HG03064 (cell line): Measurements from ENCODE around the gene SRSF2.
"Not testable (repeated sequence)": the region's sequence is repeated elsewhere in the genome, so short reads cannot be mapped to it uniquely, and the experiment has no call there.

Experiments
- ATAC-seq: cut with Tn5 transposase; IDR thresholded peaks from one replicate; pipeline ENCODE4 v1.9.1; 2021; ENCODE audit warnings: low read depth; ENCODE audit not compliant: unreplicated experiment

SRSF2 gene

DNA sequence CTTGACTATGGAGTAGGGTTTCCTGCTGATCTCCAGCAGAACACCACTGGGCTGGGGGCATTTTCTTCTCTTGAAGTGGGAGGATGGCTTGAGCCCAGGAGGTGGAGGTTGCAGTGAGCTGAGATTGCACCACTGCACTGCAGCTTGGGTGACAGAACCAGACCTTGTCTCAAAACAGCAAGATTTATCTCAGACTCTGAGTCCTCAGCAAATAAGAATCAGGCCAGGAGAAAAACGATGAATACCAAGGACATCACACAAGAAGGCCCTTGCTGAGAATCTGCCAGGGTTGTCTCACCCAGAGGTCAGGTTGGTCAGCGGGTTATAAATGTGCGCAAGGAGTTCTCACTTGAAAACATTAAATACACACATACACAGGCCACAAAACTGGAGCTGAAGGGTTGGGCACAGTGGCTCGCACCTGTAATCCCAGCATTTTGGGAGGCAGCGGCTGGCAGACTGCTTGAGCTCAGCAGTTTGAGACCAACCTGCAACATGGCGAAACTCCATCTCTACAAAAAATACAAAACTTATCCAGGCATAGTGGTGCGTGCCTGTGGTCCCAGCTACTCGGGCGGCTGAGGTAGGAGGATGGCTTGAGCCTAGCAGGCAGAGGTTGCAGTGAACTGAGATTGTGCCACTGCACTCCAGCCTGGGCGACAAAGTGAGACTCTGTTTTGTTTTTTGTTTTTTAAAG, 34.0 kb downstream of the SRSF2 start:
- no peak for ATAC-seq

DNA sequence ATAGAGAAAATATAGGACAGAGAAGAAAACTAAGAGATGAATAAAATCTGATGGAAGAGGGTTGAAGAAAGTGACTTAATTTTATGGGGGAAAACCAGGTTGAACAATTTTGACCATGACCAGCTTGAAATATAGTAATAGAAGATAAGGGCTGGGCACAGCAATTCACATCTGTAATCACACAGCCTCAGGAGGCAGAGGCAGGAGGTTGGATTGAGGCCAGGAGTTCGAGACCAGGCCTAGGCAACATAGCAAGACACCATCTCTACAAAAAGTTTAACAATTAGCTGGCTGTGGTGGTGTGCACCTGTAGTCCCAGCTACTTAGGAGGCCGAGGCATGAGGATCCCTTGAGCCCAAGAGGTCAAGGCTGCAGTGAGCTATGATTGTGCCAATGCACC, 35.1 kb downstream of the SRSF2 start:
- no peak for ATAC-seq

DNA sequence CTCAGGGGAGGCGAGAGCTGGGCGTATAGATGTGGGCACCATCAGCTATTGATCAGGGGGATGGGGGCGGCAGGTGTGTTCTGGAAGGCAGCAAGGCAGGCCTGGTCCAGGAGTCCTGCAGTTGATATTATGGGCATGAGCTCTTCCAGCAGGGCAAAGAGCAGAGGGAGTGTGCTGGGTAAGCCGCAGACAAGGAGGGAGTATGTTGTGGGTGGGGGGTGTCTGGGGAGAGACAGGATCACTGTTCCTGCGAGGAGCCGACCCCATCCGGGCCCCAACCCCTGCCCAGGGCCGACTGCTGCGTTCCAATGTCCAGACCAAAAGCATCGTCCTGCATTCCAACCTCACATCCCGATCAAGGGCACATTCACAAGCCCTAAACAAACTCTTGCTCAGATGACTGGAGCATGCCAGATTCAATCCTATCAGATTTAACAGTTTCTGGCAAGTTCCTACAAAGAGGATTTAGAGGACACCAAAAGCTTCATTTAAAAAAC, 35.6 kb downstream of the SRSF2 start:
- ATAC-seq = no peak

DNA sequence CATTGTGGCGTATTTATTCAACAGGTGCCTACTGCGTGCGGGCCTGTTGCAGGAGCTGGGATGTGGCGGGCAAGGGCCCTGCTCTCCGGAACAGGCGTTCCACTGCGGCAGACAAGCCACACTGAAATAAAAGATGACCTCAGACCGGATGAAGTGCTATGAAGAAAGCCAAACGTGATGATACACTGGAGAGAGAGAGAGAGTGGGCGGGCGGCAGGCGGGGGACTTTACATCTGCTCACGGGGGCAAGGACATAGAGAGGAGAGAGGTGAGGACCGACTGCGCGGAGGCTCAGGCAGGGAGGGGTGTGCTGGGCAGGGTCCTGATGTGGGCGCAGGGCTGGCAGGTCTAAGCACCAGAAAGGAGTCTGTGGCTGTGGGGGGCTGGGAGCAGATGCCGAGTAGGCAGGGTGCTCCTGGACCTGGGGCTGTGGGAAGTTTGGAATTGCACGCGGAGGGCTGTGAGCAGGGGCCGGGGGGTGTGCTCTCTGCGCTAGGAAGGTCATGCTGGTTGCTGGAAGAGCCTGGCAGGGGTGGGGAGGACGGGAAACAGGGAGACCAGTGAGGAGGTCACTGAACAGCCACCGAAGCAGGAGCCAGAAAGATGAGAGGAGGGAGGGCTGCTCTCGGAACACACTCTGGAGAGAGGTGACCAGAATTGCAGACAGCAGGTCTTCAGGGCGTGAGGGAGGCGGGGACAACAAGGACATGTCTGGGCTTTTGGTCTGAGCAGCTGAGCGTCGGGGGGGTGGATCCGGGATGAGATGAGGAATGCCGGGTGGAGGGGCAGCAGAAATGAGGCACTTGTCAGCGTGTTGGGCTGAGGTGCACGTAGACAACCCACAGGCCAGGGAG, 36.3 kb downstream of the SRSF2 start:
- ATAC-seq = no peak

DNA sequence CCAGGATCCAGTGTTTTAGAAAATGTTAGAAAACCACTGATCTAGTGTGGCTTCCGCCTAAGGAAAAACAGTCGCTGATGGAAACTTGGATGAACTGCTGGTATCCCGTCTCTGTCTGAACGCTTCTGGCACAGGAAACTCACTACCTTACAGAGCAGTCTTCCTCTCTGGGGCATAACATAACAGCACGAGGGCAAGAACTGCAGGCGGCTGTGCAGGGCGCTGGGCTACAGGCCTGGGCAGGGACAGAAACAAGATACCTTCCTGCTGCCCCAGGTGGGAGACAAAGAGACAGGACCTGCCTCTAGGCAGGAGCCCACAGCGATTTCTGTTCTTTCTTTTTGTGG, 36.9 kb downstream of the SRSF2 start:
- ATAC-seq = no peak

DNA sequence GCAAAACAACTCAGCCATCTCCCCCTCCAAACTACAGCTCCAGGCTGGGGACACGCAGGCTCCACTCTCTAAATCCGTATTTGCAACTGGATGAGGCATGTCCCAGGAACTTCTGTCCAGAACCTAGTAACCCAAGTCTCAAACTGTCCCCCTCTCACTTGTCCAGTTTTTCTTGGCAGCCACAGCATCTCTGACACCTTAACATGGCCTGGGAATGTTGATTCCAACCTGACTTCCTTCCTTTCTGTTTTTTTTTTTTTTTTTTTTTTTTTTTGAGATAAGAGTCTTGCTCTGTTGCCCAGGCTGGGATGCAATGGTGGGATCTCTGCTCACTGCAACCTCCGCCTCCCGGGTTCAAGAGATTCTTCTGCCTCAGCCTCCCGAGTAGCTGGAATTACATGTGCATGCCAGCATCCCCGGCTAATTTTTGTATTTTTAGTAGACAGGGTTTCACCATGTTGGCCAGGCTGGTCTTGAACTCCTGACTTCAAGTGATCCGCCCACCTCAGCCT, 38.6 kb downstream of the SRSF2 start:
- ATAC-seq = not testable (repeated sequence)

DNA sequence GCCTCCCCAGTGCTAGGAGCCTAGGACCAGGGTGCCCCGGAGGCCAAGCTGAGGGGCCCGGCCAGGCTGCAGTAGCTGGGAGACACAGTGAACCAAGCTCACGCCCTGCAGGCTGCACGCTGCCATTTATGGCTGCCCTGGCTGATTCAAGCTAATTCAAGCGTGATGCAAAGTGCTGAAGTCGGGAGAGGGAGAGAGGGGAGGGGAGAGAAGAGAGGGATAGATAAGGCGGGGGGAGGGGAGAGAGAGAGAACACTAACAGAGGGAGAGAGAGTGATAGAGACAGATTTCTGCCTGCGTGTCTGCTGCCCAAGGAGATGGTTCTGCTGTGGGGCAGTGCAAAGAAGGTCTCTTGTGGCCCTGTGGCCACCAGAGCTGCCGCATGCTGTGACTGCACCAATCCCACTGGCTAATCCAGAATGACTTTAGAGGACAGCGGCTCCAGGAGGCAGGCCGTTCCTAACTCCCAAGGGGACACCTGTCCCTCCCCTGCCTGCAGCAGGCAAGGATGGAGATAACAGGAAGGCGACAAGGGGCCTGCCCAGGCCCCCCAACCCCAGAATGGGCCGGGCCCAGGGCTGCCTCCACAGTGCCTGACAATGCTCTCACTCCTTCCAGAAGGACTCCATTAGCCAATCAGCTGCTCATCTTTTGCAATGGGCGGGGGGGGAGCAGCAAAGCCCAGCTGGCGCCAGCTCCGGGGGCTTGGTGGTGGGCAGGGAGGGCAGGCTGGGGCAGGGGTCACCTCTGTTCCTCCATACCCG, 39.2 kb downstream of the SRSF2 start:
- no peak for ATAC-seq

DNA sequence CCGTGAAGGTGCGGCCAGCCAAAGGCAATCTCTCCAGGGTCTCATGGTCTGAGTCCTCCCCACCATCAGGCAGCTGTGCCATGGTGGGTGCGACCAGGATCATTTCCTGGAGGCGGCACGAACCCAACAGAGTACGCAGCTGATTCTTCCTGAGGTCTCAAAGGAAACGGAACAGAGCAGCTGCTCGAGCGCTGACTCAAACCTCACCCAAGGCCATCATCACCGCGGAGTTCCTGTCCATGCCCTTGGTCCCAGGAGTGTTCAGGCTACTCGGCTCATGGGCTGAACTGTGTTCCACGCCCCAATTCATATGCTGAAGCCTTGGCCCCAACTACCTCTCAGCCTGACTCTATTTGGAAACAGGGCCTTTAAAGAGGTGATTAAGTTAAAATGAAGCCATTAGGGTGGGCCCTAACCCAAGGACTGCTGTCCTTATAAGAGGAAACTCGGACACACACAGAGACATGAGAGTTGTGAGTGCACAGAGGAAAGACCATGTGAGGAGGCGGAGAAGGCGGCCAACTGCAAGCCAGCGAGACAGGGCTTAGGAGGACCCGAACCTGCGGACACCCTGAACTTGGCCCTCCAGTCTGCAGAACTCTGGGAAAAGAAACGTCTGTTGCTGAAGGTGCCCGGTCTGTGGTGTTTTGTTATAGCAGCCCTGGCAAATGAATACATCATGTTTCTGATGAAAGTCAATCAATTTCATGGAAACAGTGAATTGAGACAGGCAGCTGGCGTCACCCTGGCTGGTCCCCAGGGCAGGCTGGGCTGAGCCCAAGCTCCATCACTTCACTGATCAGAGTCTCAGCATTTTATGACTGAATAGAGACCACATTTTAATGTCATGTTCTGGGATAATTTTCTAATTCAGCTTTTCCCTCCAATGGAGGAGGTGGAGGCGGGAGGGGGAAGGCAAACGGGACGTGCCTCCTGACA, 40.1 kb downstream of the SRSF2 start:
- peak; percentile 88 for ATAC-seq

DNA sequence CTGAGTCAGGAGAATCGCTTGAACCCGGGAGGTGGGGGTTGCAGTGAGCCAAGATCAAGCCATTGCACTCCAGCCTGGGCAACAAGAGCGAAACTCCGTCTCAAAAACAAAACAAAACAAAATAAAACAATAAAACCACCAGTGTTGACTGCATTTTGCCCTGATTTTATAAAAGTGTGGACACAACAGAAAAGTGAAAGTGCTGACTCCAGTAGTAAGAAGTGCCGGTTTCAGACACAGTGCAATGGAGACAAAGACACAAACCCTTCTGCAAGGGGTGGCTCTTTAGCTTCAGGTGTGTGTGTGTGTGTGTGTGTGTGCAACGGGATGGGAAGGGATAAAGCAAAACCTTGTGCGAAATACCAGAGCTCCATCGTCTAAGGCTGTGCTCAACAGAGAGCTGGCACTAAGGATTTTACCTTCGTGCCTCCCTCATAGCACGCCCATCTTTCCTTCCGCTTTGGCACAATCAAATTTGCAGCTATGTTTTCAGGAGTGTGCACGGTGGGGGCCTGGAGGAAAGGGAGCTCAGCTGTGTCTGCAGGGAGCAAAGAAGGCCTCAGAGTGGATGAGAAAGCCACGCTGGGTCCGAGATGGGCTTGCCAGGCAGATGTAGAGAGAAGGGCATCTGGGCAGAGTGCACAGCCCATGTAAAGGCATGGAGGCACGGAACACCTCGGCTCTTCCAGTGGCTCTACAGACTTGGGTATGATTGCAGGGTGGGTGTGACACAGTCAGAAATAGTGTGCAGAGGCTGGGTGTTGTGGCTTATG, 41.9 kb downstream of the SRSF2 start:
- ATAC-seq = no peak

DNA sequence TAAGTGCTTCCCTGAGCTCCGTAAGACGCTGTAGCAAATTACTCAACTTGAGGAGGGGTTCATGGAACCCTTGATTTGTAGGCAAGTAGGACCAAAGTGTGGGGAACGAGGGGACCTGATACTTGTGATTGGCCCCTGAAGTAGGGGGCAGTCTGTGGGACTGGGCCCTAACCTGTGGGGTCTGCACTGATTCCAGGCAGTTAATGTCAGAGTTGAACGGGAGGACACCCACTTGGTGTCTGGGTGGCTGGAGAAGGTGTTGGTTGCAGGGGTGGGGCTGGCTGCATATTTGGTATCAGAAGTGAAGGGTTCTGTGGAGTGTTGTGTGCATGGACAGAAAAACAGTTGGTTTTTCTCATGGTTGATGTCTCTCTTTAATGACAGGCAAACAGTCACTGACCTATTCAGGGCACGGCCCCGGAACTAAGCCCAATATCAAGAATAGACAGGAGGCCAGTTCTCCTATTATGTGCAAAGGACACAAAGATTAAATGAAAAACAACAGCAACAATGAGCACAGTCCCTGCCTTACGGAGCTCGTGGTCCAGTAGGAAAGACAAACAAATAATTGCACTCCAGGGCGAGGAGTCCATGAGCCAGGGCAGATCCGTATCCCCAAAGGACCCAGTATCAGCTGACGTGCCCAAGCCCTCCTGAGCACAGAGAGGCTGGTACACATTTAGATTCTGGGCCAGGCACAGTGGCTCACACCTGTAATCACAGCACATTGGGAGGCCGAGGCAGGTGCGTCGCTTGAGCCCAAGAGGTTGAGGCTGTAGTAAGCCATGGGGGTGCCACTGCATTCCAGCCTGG, 45.5 kb downstream of the SRSF2 start:
- ATAC-seq = no peak

DNA sequence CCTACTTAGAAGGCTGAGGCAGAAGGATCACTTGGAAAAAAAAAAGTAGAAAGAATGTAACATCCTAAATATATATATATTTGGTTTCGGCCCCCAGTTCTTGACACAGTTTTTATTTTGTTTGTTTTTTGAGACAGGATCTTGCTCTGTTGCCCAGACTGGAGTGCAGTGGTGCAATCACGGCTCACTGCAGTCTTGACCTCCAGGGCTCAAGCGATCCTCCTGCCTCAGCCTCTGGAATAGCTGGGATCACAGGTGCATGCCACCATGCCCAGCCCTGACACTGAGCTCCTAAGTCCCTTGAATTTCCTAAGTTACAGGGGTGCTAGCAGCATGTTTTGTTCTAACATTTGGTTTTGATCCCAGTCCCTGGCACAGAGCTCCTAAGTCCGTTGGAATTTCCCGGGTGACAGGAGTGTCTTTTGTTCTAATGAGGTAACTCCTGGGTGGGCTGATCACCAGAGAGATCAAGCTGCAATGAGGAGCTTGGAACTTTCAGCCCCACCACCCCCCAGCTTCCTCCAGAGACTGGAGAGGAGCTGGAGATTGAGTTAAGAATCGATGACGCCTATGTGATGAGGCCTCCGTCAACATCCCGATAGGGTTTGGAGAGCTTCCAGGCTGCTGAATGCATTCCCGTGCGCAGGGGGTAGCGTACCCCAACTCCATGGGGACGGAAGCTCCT, 46.4 kb downstream of the SRSF2 start:
- ATAC-seq = no peak

DNA sequence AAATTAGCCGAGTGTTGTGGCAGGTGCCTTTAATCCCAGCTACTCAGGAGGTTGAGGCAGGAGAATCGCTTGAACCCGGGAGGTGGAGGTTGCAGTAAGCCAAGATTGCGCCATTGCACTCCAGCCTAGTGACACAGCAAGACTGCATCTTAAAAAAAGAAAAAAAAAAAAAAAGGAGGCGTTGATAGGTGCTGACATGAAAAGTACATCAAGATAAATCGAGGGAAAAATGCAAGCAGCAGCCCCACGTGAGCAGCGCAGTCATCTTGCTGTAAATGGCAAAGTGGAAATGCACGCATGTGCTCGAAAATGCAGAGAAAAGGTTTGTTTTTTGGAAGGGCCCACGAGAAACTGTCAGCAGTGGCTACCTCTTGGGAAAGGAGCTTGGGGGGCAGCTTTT, 47.3 kb downstream of the SRSF2 start:
- ATAC-seq = no peak

DNA sequence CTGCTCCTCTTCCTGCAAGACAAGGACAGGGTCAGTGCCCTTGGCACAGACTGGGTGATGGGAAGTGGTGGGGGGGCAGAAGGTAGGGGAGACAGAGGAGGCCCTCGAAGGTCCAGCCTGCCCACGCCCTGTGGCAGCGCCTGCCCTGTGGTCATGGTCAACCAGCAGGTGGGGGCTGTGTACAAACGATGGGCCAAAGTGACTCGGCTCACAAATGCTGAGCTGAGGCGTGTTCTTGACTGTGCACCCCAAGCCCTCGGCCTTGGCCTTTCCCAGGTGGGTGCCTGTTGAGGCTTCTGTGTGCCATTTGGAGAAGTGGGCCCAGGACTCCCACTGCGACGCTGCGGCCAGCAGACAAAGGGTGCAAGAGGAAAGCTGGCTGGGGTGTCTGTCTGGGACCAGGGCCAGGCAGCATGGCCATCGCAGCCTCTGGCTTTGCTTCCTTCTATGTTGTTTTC, 48.9 kb downstream of the SRSF2 start:
- ATAC-seq = no peak

DNA sequence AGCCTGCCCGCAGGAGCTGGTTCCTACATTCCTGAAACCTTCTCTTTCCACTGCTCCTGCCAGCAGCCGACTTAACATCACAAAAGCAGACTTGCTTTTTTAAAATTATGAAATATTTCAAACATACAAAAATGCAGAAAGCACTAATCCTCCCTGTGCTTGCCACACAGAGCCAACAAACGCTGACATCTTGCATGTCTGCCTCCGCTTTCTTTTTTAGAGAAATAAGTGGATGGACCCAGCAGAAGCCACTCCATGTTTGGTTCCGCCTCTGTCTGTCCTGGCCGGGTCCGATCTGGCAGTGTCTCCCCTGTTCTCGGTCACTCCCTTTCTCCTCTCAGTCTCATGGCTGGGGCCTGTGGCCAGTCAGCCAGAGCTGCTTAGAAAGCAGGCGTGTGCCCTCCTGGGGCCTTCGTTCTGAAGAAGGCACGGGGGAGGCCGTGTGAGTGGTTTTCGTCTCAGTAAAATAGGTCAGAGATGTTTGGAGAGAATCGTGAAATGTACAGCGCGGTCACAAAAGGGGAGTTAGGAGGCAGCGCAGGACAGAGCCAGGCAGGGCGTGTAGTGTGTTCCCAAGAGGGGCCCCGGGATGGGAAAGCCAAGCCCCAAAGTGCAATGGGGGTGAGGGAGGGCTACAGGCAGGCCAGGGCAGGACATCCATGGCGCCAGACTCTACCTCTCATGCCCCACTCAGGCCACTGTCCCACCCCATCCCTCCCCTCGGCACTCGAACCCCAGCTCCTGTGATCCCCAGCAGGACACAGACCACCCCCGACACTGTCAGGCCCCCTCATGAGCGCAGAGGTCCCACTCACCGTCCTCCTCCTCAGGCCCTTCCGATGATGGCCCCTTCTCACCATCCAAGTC, 49.6 kb downstream of the SRSF2 start:
- no peak for ATAC-seq

DNA sequence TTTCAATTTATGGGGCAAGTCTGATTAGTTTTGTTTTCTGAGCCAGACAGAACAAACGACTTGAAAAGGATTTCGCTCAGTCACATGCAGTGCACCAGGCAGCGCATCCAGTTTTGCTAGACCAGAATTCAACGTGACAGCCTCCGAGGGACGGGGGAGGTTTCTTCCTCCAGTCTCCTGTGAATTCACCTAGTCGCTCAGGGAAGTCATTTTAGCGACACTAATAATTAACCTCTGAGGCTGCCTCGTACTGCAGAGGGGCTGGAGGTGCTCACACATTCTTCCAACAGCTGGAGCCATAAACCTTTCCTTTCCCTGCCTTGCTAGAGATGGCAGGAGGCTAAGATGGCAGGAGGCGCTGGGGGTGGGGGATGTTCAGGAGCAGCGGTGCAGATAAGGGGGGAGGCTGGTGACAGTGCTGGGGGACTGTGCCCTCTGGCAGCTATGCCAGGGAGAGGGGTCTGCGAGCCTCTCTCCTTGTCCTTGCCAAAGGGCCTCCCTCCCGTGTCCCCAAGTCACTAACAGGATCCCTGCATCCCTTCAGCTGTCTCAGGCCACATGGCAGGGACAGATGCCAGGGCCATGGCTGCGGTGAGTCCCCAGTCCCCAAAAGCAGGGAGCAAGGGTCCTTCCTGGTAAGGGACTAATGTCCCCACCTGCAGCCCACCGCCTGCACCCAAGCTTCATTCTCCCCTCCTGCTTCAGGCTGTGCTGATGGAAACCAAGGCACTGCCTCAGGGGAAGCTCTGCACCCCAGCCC, 50.4 kb downstream of the SRSF2 start:
- ATAC-seq = no peak

DNA sequence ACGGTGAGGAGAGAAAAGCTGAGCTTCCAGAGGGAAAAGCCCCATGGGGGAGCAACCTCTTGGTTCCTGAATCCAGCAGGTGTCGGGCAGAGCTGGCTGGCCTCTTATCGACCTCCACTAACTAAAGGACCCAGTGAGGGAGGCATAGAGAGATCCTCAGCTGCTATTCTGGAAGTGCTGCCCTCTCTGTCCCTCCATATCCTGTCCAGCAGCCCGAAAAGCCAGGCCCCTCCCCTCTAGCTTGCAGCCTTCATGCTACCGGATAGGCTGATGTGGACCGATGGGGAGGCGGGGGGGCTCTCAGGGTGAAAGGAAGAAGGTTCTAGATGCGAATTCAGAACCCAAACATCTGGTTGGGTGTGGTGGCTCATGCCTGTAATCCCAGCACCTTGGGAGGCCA, 51.3 kb downstream of the SRSF2 start:
- ATAC-seq = no peak
